Gastrocnemius medialis (tissue), 4 donors: ENCODE data around the gene PLEKHA1. TPM values are rescaled to one million over a fixed set of nuclear protein-coding genes. Genes with fewer than 3 reads are reported as not detected.

Source experiments
- ATAC-seq, 2 donors: fragments of 150-250 bp; one replicate each; pipeline ENCODE4 v1.9.1; 2016
- DNase-seq, 2 donors: peaks; one replicate each; pipeline ENCODE4 v3.0.0-alpha.2; 2019
- H3K27ac ChIP-seq, 4 donors: fragments of 200-600 bp; sonication (generic); 1 replicate in 1 of 4; 2 replicates in 3 of 4; pipeline ENCODE4 v1.5.1; 2016 to 2018; ENCODE audit warnings: mild to moderate bottlenecking in 2 of 4, moderate library complexity in 1 of 4
- H3K27me3 ChIP-seq, 3 donors: fragments of 200-600 bp; sonication (generic) in 2 of 3; 1 replicate in 1 of 3; 2 replicates in 2 of 3; pipeline versions ENCODE4 v1.5.1 to v1.6.0; 2016 to 2019; ENCODE audit warnings: mild to moderate bottlenecking in 1 of 3, moderate library complexity in 1 of 3
- H3K36me3 ChIP-seq, 2 donors: fragments of 200-600 bp; sonication (generic) in 1 of 2; one replicate each; pipeline ENCODE4 v1.5.1; 2017 to 2018
- H3K4me1 ChIP-seq, 2 donors: fragments of 200-600 bp; sonication (generic) in 1 of 2; one replicate each; pipeline ENCODE4 v1.5.1; 2016 to 2017; ENCODE audit warnings: mild to moderate bottlenecking in 2 of 2
- H3K4me3 ChIP-seq, 4 donors: fragments of 200-600 bp; sonication (generic) in 3 of 4; 1 replicate in 1 of 4; 2 replicates in 3 of 4; pipeline ENCODE4 v1.5.1; 2016 to 2019; ENCODE audit warnings: mild to moderate bottlenecking in 2 of 4
- H3K9me3 ChIP-seq, 3 donors: fragments of 200-600 bp; sonication (generic) in 2 of 3; 1 replicate in 1 of 3; 2 replicates in 2 of 3; pipeline ENCODE4 v1.5.1; 2016 to 2019
- POLR2A ChIP-seq, 2 donors: fragments of 450-650 bp; IDR thresholded peaks; one replicate each; pipeline ENCODE4 v1.6.1; 2017; ENCODE audit warnings: antibody characterized with exemption in 2 of 2, mild to moderate bottlenecking in 2 of 2, moderate library complexity in 2 of 2
- in situ Hi-C, 4 donors: fragments of 200-750 bp; cut with MboI; loops; one replicate each; pipeline versions ENCODE4 v1.15.0 to v1.8.0; 2017; ENCODE audit warnings: low sequenced_read_pairs in 4 of 4
- intact Hi-C: fragments of 100-400 bp; cut with DNase I; formaldehyde crosslinking; loops from one replicate; pipeline ENCODE4 v1.15.1; 2023; ENCODE audit warnings: low total_unique reads
- total RNA-seq, 4 donors: library from RNA; depleted of rRNA; stranded (reverse); fragments of >200 nt; gene quantifications; one replicate each; pipeline versions ENCODE4 v1.1.0 to v1.2.3, GENCODE V29; 2016
- TF ChIP-seq, protein P1 (sequence below), 5 experiments: fragments of 450-650 bp in 3 of 5; fragments of 200-600 bp in 2 of 5; sonication (generic) in 2 of 5; IDR thresholded peaks in 4 of 5; conservative IDR thresholded peaks in 1 of 5; 1 replicate in 4 of 5; 2 replicates in 1 of 5; pipeline ENCODE4 v1.5.1; 2016 to 2019; ENCODE audit warnings: antibody characterized with exemption in 5 of 5, mild to moderate bottlenecking in 3 of 5, moderate library complexity in 3 of 5

Gene PLEKHA1
- total RNA-seq, 4 donors from 2014 or later = 33.7 to 54.0 (median 37.8) TPM

DNA sequence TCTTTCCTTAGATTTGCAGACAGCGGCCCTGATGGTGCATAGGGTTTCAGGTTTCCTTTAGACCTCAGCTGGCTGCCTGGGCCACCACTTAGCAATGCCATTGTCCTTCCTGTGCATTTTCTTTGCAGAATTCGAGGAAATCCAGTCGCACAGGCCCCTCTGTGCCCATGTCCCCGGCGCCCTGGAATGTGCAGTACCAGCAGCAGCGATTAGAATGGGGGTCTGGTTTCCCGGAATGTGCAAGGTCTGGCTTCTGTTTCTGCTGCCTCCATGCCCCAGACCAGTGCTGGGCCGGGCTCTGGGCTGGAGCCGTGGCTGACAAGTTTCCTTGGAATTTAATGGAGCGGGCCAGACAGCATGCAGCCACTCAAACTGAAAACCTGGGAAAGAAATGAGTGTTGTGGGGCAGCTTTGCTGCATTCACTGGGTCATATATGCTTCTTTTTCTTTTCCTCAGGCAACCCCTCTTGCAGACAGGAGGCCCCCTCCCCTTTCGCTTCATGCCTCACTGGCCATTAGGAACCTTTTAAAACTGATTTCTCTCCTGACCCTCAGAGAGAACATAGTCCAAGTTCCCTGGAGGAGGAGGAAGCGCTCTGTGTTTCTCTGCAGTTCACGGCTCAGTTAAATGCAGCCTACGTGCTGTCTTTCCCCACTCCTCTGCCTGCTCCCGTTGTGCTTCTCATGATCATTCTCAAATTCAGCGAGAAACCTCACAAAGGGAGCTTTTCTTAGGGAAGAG is 101.3 kb downstream of the PLEKHA1 start:
- Histone ChIP-seq H3K36me3 (no peaks in the 10 kb centered on the region), H3K27ac (no peak overlapping the region), H3K4me1 (peaks cover 16 to 17% of the 10 kb centered on the region in 2 donors), H3K4me3 (no peak overlapping the region), H3K9me3 (no peaks in the 10 kb centered on the region), H3K27me3 (no peaks in the 10 kb centered on the region)
- in situ Hi-C loops = no loop called here
- no peak for TF ChIP-seq POLR2A (IDR thresholded peaks at IDR 0.05)
- TF ChIP-seq, protein P1, sequence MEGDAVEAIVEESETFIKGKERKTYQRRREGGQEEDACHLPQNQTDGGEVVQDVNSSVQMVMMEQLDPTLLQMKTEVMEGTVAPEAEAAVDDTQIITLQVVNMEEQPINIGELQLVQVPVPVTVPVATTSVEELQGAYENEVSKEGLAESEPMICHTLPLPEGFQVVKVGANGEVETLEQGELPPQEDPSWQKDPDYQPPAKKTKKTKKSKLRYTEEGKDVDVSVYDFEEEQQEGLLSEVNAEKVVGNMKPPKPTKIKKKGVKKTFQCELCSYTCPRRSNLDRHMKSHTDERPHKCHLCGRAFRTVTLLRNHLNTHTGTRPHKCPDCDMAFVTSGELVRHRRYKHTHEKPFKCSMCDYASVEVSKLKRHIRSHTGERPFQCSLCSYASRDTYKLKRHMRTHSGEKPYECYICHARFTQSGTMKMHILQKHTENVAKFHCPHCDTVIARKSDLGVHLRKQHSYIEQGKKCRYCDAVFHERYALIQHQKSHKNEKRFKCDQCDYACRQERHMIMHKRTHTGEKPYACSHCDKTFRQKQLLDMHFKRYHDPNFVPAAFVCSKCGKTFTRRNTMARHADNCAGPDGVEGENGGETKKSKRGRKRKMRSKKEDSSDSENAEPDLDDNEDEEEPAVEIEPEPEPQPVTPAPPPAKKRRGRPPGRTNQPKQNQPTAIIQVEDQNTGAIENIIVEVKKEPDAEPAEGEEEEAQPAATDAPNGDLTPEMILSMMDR (IDR thresholded peaks at IDR 0.05 in 4 of 5, conservative IDR thresholded peaks at IDR 0.05 in 1 of 5) = no peak
- ATAC-seq = no peak
- no peak for DNase-seq
- intact Hi-C loops = no loop called here

DNA sequence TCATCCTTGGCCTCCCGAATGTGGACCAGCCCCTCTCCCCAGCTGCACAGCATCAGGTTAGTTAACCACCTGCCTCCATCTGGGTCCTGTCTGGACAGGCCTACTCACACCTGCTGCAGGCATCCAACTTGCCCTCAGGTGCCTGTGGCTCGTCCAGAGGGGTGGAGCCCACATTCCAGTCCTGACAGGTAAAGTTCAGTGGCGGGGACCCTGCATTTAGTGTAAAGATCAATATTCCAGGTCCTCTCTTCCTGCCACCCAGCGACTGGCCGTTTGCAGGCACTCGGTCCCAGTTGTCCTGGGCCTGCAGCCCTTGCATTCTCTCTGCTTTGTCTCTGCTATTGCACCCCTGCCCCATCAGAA is 101.8 kb downstream of the PLEKHA1 start:
- no peaks in the 10 kb centered on the region for H3K36me3 ChIP-seq
- intact Hi-C loops = no loop called here
- DNase-seq (no peak), ATAC-seq (no peak)
- no peaks in the 10 kb centered on the region for H3K9me3 ChIP-seq
- H3K27me3 ChIP-seq = no peaks in the 10 kb centered on the region
- no peak overlapping the region for H3K27ac ChIP-seq
- peaks cover 16 to 17% of the 10 kb centered on the region in 2 donors for H3K4me1 ChIP-seq
- in situ Hi-C loops = no loop called here
- no peak overlapping the region for H3K4me3 ChIP-seq
- no peak for TF ChIP-seq POLR2A (IDR thresholded peaks at IDR 0.05)
- TF ChIP-seq, protein P1 (IDR thresholded peaks at IDR 0.05 in 4 of 5, conservative IDR thresholded peaks at IDR 0.05 in 1 of 5) = no peak

- Histone ChIP-seq H3K4me1 (peaks cover 16 to 17% of the 10 kb centered on the region in 2 donors), H3K27me3 (no peaks in the 10 kb centered on the region), H3K27ac (no peak overlapping the region), H3K4me3 (no peak overlapping the region), H3K36me3 (no peaks in the 10 kb centered on the region), H3K9me3 (no peaks in the 10 kb centered on the region)
- no peak for TF ChIP-seq POLR2A (IDR thresholded peaks at IDR 0.05)
- TF ChIP-seq, protein P1 (IDR thresholded peaks at IDR 0.05 in 4 of 5, conservative IDR thresholded peaks at IDR 0.05 in 1 of 5) = no peak
- in situ Hi-C loops (no loop called here), intact Hi-C loops (no loop called here)
- DNase-seq (no peak), ATAC-seq (no peak)
Observed at GRCh38 chr10:122477436-122477835, 102.9 kb downstream of the PLEKHA1 start.

DNA sequence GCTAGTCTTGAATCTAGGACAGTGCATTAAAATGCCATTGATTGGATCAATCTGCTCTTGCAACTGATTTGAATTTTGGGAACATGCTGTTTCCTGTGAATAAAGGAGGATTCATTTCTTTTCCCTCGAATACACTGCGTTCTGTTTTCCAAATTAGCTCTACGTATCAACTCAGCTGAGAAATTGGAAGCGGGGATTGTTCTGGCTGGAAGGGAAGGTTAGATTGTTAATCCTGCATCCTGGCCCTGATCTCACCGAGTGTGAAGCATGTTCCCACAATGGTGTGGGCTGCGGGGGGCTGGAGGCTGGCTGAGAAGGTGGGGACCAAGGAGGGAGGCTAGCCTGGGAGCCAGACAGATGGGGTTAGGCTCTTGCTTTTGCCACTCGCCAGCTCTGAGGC is 104.5 kb downstream of the PLEKHA1 start:
- DNase-seq (no peak), ATAC-seq (no peak)
- no peak overlapping the region for H3K27ac ChIP-seq
- in situ Hi-C loops (no loop called here), intact Hi-C loops (no loop called here)
- TF ChIP-seq, protein P1 (IDR thresholded peaks at IDR 0.05 in 4 of 5, conservative IDR thresholded peaks at IDR 0.05 in 1 of 5) = no peak
- TF ChIP-seq POLR2A (IDR thresholded peaks at IDR 0.05) = no peak
- H3K4me3 ChIP-seq = no peak overlapping the region
- H3K27me3 ChIP-seq = no peaks in the 10 kb centered on the region
- peaks cover 14 to 17% of the 10 kb centered on the region in 2 donors for H3K4me1 ChIP-seq
- H3K9me3 ChIP-seq = no peaks in the 10 kb centered on the region
- H3K36me3 ChIP-seq = no peaks in the 10 kb centered on the region
